Activated naive CD4-positive, alpha-beta T cell treated with anti-CD3 and anti-CD28 coated beads, Interleukin-2, amount 10 ng/mL, durations not matched to agents 7 days and 5 days (primary cell): Measurements from ENCODE around the gene BCL2A1.

Experiments
- CTCF ChIA-PET: fragments of 350-600 bp; sonication (Branson Sonifier 250); formaldehyde crosslinking; loops from one replicate; lab custom pipeline; 2021; ENCODE audit warnings: antibody characterized with exemption; lab: Charles Lee
- DNase-seq: peaks from one replicate; pipeline ENCODE4 v3.0.0-alpha.2; 2020
- H3K27ac Mint-ChIP-seq: one replicate; pipeline ENCODE4 v1.8.0; 2021; ENCODE audit warnings: mild to moderate bottlenecking, moderate library complexity, mixed read lengths
- H3K27me3 Mint-ChIP-seq: one replicate; pipeline ENCODE4 v1.8.0; 2021; ENCODE audit warnings: mild to moderate bottlenecking, mixed read lengths
- H3K36me3 Mint-ChIP-seq: one replicate; pipeline ENCODE4 v1.8.0; 2021; ENCODE audit warnings: mixed read lengths
- H3K4me1 Mint-ChIP-seq: one replicate; pipeline ENCODE4 v1.8.0; 2021; ENCODE audit warnings: mixed read lengths
- H3K4me3 Mint-ChIP-seq: one replicate; pipeline ENCODE4 v1.8.0; 2021; ENCODE audit warnings: mild to moderate bottlenecking, moderate library complexity, mixed read lengths
- H3K9me3 Mint-ChIP-seq: one replicate; pipeline ENCODE4 v1.8.0; 2021; ENCODE audit warnings: mixed read lengths

Gene BCL2A1

GRCh38 chr15:80003934-80004472 is 33.0 kb upstream of the BCL2A1 start:
- Mint-ChIP-seq H3K27me3 (no peaks in the 10 kb centered on the region), H3K4me3 (no peak overlapping the region), H3K36me3 (no peaks in the 10 kb centered on the region), H3K4me1 (no peaks in the 10 kb centered on the region), H3K9me3 (no peaks in the 10 kb centered on the region), H3K27ac (no peak overlapping the region)
- DNase-seq: no peak
- CTCF ChIA-PET: no interaction called here

- Mint-ChIP-seq H3K4me3 (no peak overlapping the region), H3K27me3 (no peaks in the 10 kb centered on the region), H3K36me3 (no peaks in the 10 kb centered on the region), H3K9me3 (no peaks in the 10 kb centered on the region), H3K27ac (no peak overlapping the region), H3K4me1 (no peaks in the 10 kb centered on the region)
- no peak for DNase-seq
- CTCF ChIA-PET: no interaction called here
Measured at GRCh38 chr15:80003171-80003570, 32.2 kb upstream of the BCL2A1 start.

- Mint-ChIP-seq H3K4me3 (no peak overlapping the region), H3K36me3 (no peaks in the 10 kb centered on the region), H3K27me3 (no peaks in the 10 kb centered on the region), H3K27ac (no peak overlapping the region), H3K4me1 (no peaks in the 10 kb centered on the region), H3K9me3 (no peaks in the 10 kb centered on the region)
- CTCF ChIA-PET: no interaction called here
- no peak for DNase-seq
Measured at GRCh38 chr15:80002267-80002666, 31.3 kb upstream of the BCL2A1 start.

- DNase-seq: no peak
- CTCF ChIA-PET: interaction anchor here (1.1 to 3.4 kb wide), 5 partner anchors 71 to 143 kb away, joined by 3 to 24 read pairs (median 8); no protein-coding TSS in a partner anchor
Measured at GRCh38 chr15:79994615-79995014, 23.6 kb upstream of the BCL2A1 start.

GRCh38 chr15:79991826-79992225 is 20.8 kb upstream of the BCL2A1 start:
- no peaks in the 10 kb centered on the region for H3K36me3 Mint-ChIP-seq

More at GRCh38 chr15:79994615-79995014, 23.6 kb upstream of the BCL2A1 start:
- H3K4me3 Mint-ChIP-seq: no peak overlapping the region
- no peaks in the 10 kb centered on the region for H3K9me3 Mint-ChIP-seq
- H3K36me3 Mint-ChIP-seq: no peaks in the 10 kb centered on the region
- H3K27ac Mint-ChIP-seq: no peak overlapping the region
- peaks cover 17% of the 10 kb centered on the region for H3K27me3 Mint-ChIP-seq
- peaks cover 3% of the 10 kb centered on the region for H3K4me1 Mint-ChIP-seq

GRCh38 chr15:79990997-79991334 is 20.0 kb upstream of the BCL2A1 start:
- H3K4me1 Mint-ChIP-seq: peaks cover 3% of the 10 kb centered on the region
- no peak overlapping the region for H3K27ac Mint-ChIP-seq
- CTCF ChIA-PET: interaction anchor here (0.7 kb wide), 1 partner anchor 25 kb away, joined by 4 read pairs; no protein-coding TSS in a partner anchor
- no peak overlapping the region for H3K4me3 Mint-ChIP-seq
- H3K36me3 Mint-ChIP-seq: no peaks in the 10 kb centered on the region
- DNase-seq: no peak
- no peaks in the 10 kb centered on the region for H3K9me3 Mint-ChIP-seq
- peaks cover 24% of the 10 kb centered on the region for H3K27me3 Mint-ChIP-seq

More at GRCh38 chr15:79991826-79992225, 20.8 kb upstream of the BCL2A1 start:
- Mint-ChIP-seq H3K27me3 (peaks cover 26% of the 10 kb centered on the region), H3K4me1 (peaks cover 3% of the 10 kb centered on the region), H3K27ac (no peak overlapping the region), H3K4me3 (no peak overlapping the region), H3K9me3 (no peaks in the 10 kb centered on the region)
- CTCF ChIA-PET: interaction anchor here (0.6 to 3.4 kb wide), 10 partner anchors 10 to 611 kb away, joined by 3 to 24 read pairs (median 4); no protein-coding TSS in a partner anchor
- DNase-seq: no peak

GRCh38 chr15:79990280-79990996 is 19.4 kb upstream of the BCL2A1 start:
- Mint-ChIP-seq H3K36me3 (no peaks in the 10 kb centered on the region), H3K9me3 (no peaks in the 10 kb centered on the region), H3K4me3 (no peak overlapping the region), H3K4me1 (peaks cover 3% of the 10 kb centered on the region), H3K27me3 (peaks cover 21% of the 10 kb centered on the region), H3K27ac (no peak overlapping the region)
- no peak for DNase-seq
- CTCF ChIA-PET: interaction anchor here (0.7 to 1.3 kb wide), 2 partner anchors 92 to 111 kb away, joined by 3 read pairs; no protein-coding TSS in a partner anchor

GRCh38 chr15:79989682-79990081 is 18.7 kb upstream of the BCL2A1 start:
- H3K4me3 Mint-ChIP-seq: no peak overlapping the region
- CTCF ChIA-PET: interaction anchor here (0.7 to 1.3 kb wide), 2 partner anchors 92 to 110 kb away, joined by 3 read pairs; no protein-coding TSS in a partner anchor
- no peaks in the 10 kb centered on the region for H3K9me3 Mint-ChIP-seq
- peaks cover 3% of the 10 kb centered on the region for H3K4me1 Mint-ChIP-seq
- H3K36me3 Mint-ChIP-seq: no peaks in the 10 kb centered on the region
- peaks cover 21% of the 10 kb centered on the region for H3K27me3 Mint-ChIP-seq
- DNase-seq: no peak
- no peak overlapping the region for H3K27ac Mint-ChIP-seq

GRCh38 chr15:79989183-79989582 is 18.2 kb upstream of the BCL2A1 start:
- H3K4me3 Mint-ChIP-seq: no peak overlapping the region
- H3K9me3 Mint-ChIP-seq: no peaks in the 10 kb centered on the region
- no peak overlapping the region for H3K27ac Mint-ChIP-seq
- no peaks in the 10 kb centered on the region for H3K36me3 Mint-ChIP-seq
- no peak for DNase-seq
- peaks cover 3% of the 10 kb centered on the region for H3K4me1 Mint-ChIP-seq
- H3K27me3 Mint-ChIP-seq: peaks cover 21% of the 10 kb centered on the region
- CTCF ChIA-PET: interaction anchor here (1.3 kb wide), 1 partner anchor 91 kb away, joined by 3 read pairs; no protein-coding TSS in a partner anchor

GRCh38 chr15:79988448-79989117 is 17.6 kb upstream of the BCL2A1 start:
- DNase-seq: no peak
- Mint-ChIP-seq H3K4me1 (peaks cover 3% of the 10 kb centered on the region), H3K27ac (no peak overlapping the region), H3K9me3 (no peaks in the 10 kb centered on the region), H3K27me3 (peaks cover 21% of the 10 kb centered on the region), H3K4me3 (no peak overlapping the region), H3K36me3 (no peaks in the 10 kb centered on the region)
- CTCF ChIA-PET: interaction anchor here (1.3 kb wide), 1 partner anchor 91 kb away, joined by 3 read pairs; no protein-coding TSS in a partner anchor

- Mint-ChIP-seq H3K36me3 (no peaks in the 10 kb centered on the region), H3K27ac (no peak overlapping the region), H3K4me3 (no peak overlapping the region), H3K4me1 (no peaks in the 10 kb centered on the region), H3K27me3 (peaks cover 21% of the 10 kb centered on the region), H3K9me3 (no peaks in the 10 kb centered on the region)
- CTCF ChIA-PET: no interaction called here
- no peak for DNase-seq
Measured at GRCh38 chr15:79987969-79988368, 17.0 kb upstream of the BCL2A1 start.

GRCh38 chr15:79987569-79987955 is 16.6 kb upstream of the BCL2A1 start:
- no peaks in the 10 kb centered on the region for H3K4me1 Mint-ChIP-seq
- no peak overlapping the region for H3K27ac Mint-ChIP-seq
- no peak for DNase-seq
- CTCF ChIA-PET: no interaction called here
- no peak overlapping the region for H3K4me3 Mint-ChIP-seq
- H3K27me3 Mint-ChIP-seq: peaks cover 21% of the 10 kb centered on the region
- no peaks in the 10 kb centered on the region for H3K36me3 Mint-ChIP-seq
- H3K9me3 Mint-ChIP-seq: no peaks in the 10 kb centered on the region

- no peaks in the 10 kb centered on the region for H3K9me3 Mint-ChIP-seq
- DNase-seq: no peak
- H3K27ac Mint-ChIP-seq: no peak overlapping the region
- H3K4me1 Mint-ChIP-seq: peaks cover 12% of the 10 kb centered on the region
- CTCF ChIA-PET: interaction anchor here (0.6 kb wide), 1 partner anchor 10 kb away, joined by 3 read pairs; no protein-coding TSS in a partner anchor
- H3K27me3 Mint-ChIP-seq: no peaks in the 10 kb centered on the region
- H3K36me3 Mint-ChIP-seq: no peaks in the 10 kb centered on the region
- no peak overlapping the region for H3K4me3 Mint-ChIP-seq
Measured at GRCh38 chr15:79981831-79982455, 10.9 kb upstream of the BCL2A1 start.
